ENCODE results near the gene ACAA1. TPM values are rescaled to one million over a fixed set of nuclear protein-coding genes. Genes with fewer than 3 reads are reported as not detected.
"Not testable (repeated sequence)": the region's sequence is repeated elsewhere in the genome, so short reads cannot be mapped to it uniquely, and the experiment has no call there.

Gene ACAA1
- total RNA-seq, 1 donor from 2014 or later, result 62.0 TPM

DNA sequence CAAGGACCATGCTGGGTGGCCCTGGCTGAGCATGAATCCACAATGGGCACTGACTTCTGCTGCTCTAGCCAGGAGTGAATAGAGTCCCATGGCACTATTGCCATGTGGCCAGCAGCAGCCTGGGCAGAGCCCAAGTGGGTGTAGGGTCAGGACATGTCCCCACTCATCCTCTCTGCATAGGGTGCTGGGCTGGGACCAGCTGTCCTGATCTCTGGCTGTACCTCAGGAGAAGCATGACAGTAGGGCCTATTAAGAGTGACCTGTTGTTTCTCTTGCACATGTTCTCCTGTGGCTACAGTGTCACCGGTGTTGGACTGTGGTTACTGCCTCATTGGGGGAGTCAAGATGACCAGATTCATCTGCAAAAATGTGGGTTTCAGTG is 51.0 kb downstream of the ACAA1 start:
- H3K27ac Mint-ChIP-seq (ENCODE audit: unreplicated experiment), result no peak overlapping the region
- H3K4me3 Mint-ChIP-seq (ENCODE audit: unreplicated experiment), result no peak overlapping the region
- no peaks in the 10 kb centered on the region for H3K27me3 Mint-ChIP-seq (ENCODE audit: unreplicated experiment)
- TF ChIP-seq, protein P1, sequence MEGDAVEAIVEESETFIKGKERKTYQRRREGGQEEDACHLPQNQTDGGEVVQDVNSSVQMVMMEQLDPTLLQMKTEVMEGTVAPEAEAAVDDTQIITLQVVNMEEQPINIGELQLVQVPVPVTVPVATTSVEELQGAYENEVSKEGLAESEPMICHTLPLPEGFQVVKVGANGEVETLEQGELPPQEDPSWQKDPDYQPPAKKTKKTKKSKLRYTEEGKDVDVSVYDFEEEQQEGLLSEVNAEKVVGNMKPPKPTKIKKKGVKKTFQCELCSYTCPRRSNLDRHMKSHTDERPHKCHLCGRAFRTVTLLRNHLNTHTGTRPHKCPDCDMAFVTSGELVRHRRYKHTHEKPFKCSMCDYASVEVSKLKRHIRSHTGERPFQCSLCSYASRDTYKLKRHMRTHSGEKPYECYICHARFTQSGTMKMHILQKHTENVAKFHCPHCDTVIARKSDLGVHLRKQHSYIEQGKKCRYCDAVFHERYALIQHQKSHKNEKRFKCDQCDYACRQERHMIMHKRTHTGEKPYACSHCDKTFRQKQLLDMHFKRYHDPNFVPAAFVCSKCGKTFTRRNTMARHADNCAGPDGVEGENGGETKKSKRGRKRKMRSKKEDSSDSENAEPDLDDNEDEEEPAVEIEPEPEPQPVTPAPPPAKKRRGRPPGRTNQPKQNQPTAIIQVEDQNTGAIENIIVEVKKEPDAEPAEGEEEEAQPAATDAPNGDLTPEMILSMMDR (IDR thresholded peaks at IDR 0.05), result no peak
- peaks cover 4% of the 10 kb centered on the region for H3K9me3 Mint-ChIP-seq (ENCODE audit: unreplicated experiment)
- no peak for DNase-seq (ENCODE audit: extremely low spot score, unreplicated experiment)
- no peaks in the 10 kb centered on the region for H3K4me1 Mint-ChIP-seq (ENCODE audit: unreplicated experiment)
- no peaks in the 10 kb centered on the region for H3K36me3 Mint-ChIP-seq (ENCODE audit: unreplicated experiment)

DNA sequence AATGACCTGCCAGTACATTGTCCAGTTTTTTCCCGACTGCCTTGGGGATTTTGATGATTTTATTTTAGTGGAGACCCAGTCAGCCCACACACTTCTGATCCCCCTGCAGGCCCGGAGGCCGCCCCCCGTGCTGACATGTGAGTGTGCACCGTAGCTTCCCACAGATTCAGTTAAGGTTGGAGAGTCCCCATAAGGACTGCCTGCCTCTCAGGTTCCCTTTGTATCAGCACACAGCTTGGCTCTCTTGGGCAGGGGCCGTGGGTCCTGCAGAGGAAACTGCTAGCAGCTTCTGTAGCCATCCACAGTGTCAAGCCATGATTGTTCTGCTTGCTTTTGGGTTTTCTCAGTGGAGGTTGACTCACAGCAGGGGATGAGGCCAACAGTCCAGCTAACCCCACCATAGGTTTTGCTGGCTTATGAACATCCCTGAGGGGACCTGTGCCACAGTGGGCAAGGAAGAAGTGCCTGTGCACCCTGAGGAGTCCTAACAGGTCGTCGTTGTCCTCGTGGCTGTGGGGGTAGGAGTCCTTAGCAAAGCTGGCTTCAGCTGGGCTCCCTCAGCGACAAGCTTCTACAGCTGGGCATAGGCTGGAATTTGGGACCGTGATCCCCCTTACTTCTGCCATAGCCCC is 51.5 kb downstream of the ACAA1 start:
- Mint-ChIP-seq H3K27ac (ENCODE audit: unreplicated experiment) (no peak overlapping the region), H3K9me3 (ENCODE audit: unreplicated experiment) (peaks cover 4% of the 10 kb centered on the region), H3K4me3 (ENCODE audit: unreplicated experiment) (no peak overlapping the region), H3K36me3 (ENCODE audit: unreplicated experiment) (no peaks in the 10 kb centered on the region), H3K27me3 (ENCODE audit: unreplicated experiment) (no peaks in the 10 kb centered on the region), H3K4me1 (ENCODE audit: unreplicated experiment) (no peaks in the 10 kb centered on the region)
- TF ChIP-seq, protein P1 (IDR thresholded peaks at IDR 0.05), result no peak
- no peak for DNase-seq (ENCODE audit: extremely low spot score, unreplicated experiment)

DNA sequence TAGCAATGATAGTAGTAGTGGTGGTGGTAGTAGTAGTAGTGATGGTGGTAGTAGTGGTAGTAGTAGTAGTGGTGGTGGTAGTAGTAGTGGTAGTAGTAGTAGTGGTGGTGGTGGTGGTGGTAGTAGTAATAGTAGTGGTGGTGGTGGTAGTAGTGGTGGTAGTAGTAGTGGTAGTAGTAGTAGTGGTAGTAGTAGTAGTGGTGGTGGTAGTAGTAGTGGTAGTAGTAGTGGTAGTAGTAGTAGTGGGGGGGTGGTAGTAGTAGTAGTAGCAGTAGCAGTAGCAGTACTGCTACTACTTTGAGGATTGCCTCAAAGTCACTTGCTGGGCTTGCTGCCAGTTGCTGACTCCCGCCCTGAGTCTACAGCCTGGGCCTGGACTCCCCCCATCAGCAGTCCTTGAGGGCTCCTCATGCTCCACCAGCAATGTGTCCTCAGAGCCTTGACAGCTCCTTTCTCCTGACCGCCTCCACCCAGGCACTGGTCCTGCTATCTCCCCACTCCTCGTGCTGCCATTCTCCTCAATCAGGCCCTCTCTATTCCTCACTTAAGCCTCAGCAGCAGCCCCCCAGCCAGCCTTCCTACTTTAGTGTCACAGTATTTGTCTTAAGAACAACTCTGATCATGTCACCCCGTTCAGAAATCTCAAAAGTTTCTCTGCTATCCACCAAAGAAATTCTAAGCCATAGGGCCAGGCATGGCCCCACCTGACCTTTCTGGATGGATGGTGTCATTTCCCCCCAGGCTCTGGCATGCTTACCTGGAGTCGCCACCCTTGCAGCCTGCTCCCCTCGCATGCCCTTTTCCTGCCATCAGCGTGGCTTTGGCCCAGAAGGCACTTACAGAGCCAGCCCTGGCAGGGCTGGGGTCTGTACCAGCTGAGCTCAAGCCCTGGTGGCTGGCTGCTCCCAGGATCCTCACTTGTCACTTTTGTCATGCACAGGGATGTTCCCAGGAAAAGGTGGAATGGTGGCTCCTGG is 52.3 kb downstream of the ACAA1 start:
- Mint-ChIP-seq H3K36me3 (ENCODE audit: unreplicated experiment) (no peaks in the 10 kb centered on the region), H3K27me3 (ENCODE audit: unreplicated experiment) (no peaks in the 10 kb centered on the region), H3K9me3 (ENCODE audit: unreplicated experiment) (peaks cover 4% of the 10 kb centered on the region), H3K4me3 (ENCODE audit: unreplicated experiment) (no peak overlapping the region), H3K4me1 (ENCODE audit: unreplicated experiment) (no peaks in the 10 kb centered on the region), H3K27ac (ENCODE audit: unreplicated experiment) (no peak overlapping the region)
- TF ChIP-seq, protein P1 (IDR thresholded peaks at IDR 0.05), result no peak
- no peak for DNase-seq (ENCODE audit: extremely low spot score, unreplicated experiment)

DNA sequence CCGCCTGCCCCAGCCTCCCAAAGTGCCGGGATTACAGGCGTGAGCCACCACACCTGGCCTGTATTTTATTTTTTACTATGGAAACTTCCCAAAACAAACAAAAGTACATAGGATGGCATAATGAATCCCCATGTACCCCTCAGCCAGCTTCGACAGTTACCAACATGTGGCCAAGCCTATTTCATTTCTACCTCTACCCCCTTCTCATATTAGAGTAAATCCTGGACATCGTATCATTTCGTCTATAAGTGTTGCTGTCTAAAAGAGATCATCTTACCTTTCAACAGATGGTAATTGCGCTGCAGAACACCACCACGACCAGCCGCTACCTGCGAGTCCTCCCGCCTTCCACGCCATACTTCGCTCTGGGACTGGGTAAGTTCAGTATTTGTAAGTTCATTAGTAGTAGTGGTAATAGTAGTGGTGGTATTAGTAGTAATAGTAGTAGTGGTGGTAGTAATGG is 53.0 kb downstream of the ACAA1 start:
- Mint-ChIP-seq H3K27me3 (ENCODE audit: unreplicated experiment) (peaks cover 2% of the 10 kb centered on the region), H3K4me3 (ENCODE audit: unreplicated experiment) (no peak overlapping the region), H3K9me3 (ENCODE audit: unreplicated experiment) (peaks cover 4% of the 10 kb centered on the region), H3K27ac (ENCODE audit: unreplicated experiment) (no peak overlapping the region), H3K36me3 (ENCODE audit: unreplicated experiment) (no peaks in the 10 kb centered on the region), H3K4me1 (ENCODE audit: unreplicated experiment) (no peaks in the 10 kb centered on the region)
- DNase-seq (ENCODE audit: extremely low spot score, unreplicated experiment), result no peak
- TF ChIP-seq, protein P1 (IDR thresholded peaks at IDR 0.05), result no peak

DNA sequence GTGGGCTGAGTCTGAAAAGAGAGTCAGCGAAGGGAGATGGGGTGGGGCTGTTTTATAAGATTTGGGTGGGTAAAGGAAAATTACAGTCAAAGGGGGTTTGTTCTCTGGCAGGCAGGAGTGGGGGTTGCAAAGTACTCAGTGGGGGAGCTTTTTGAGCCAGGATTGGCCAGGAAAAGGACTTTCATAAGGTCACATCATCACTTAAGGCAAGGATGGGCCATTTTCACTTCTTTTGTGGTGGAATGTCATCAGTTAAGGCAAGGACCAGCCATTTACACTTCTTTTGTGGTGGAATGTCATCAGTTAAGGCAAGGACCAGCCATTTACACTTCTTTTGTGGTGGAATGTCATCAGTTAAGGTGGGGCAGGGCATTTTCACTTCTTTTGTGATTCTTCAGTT is 53.7 kb downstream of the ACAA1 start:
- not testable (repeated sequence) for H3K27ac Mint-ChIP-seq (ENCODE audit: unreplicated experiment); H3K4me3 Mint-ChIP-seq (ENCODE audit: unreplicated experiment); H3K4me1 Mint-ChIP-seq (ENCODE audit: unreplicated experiment); H3K9me3 Mint-ChIP-seq (ENCODE audit: unreplicated experiment); DNase-seq (ENCODE audit: extremely low spot score, unreplicated experiment); H3K27me3 Mint-ChIP-seq (ENCODE audit: unreplicated experiment); H3K36me3 Mint-ChIP-seq (ENCODE audit: unreplicated experiment)

DNA sequence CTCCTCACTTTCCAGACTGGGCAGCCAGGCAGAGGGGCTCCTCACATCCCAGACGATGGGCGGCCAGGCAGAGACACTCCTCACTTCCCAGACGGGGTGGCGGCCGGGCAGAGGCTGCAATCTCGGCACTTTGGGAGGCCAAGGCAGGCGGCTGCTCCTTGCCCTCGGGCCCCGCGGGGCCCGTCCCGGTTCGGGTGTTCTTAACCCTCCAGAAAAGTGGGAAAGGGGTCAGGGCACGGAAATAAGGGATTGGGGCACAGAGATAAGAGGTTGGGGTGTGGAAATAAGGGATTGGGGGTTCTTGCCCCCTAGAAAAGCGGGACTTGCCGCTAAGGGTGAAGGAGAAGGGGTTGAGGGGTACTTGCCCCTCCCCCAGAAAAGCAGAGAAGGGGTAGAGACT is 54.6 kb downstream of the ACAA1 start:
- not testable (repeated sequence) for H3K27ac Mint-ChIP-seq (ENCODE audit: unreplicated experiment); H3K9me3 Mint-ChIP-seq (ENCODE audit: unreplicated experiment); DNase-seq (ENCODE audit: extremely low spot score, unreplicated experiment); H3K36me3 Mint-ChIP-seq (ENCODE audit: unreplicated experiment); H3K4me3 Mint-ChIP-seq (ENCODE audit: unreplicated experiment); H3K27me3 Mint-ChIP-seq (ENCODE audit: unreplicated experiment); H3K4me1 Mint-ChIP-seq (ENCODE audit: unreplicated experiment)

DNA sequence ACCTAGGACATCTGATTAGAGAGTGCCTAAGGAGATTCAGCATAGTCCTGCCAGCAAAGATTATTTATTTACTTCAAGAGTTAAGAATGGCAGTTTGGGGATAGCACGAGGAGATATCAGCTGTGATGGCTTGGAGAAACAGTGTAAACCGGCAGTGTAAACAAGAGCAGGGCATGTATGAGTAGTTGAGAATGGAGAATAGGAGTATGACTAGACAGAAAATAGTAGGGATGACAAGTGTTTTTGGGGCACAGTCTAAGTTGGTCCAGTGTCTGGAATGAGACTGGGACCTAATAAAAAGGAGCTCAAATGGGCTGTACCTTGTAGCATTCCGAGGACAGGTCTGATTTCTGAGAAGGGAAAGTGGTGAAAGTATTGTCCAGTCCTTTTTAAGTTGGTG is 59.9 kb downstream of the ACAA1 start:
- DNase-seq (ENCODE audit: extremely low spot score, unreplicated experiment); H3K36me3 Mint-ChIP-seq (ENCODE audit: unreplicated experiment); H3K27ac Mint-ChIP-seq (ENCODE audit: unreplicated experiment): not testable (repeated sequence)

More for the DNA sequence above, 59.9 kb downstream of the ACAA1 start:
- not testable (repeated sequence) for H3K4me1 Mint-ChIP-seq (ENCODE audit: unreplicated experiment); H3K4me3 Mint-ChIP-seq (ENCODE audit: unreplicated experiment); H3K9me3 Mint-ChIP-seq (ENCODE audit: unreplicated experiment)
- H3K27me3 Mint-ChIP-seq (ENCODE audit: unreplicated experiment), result peaks cover 20% of the 10 kb centered on the region

Measured in osteocyte (in vitro differentiated cells).